Activated CD8-positive, alpha-beta T cell treated with anti-CD3 and anti-CD28 coated beads for 36 hours (primary cell): ENCODE measurements around the gene PLEK. TPM values are rescaled to one million over a fixed set of nuclear protein-coding genes. Genes with fewer than 3 reads are reported as not detected.

Experiments
- ATAC-seq: fragments of 200-7000 bp; cut with Tn5 transposase; one replicate; pipeline ENCODE4 v1.10.0; 2021; ENCODE audit warnings: mild to moderate bottlenecking, moderate library complexity
- CTCF ChIA-PET: fragments of 350-600 bp; sonication (Branson Sonifier 250); formaldehyde crosslinking; loops from one replicate; lab custom pipeline; 2021; ENCODE audit warnings: antibody characterized with exemption; lab: Charles Lee
- POLR2A ChIA-PET: fragments of 350-600 bp; sonication (Branson Sonifier 250); formaldehyde crosslinking; loops from one replicate; lab custom pipeline; 2021; ENCODE audit warnings: antibody characterized with exemption; lab: Charles Lee
- DNase-seq: peaks from one replicate; pipeline ENCODE4 v3.0.0-alpha.2; 2020
- H3K27ac Mint-ChIP-seq: one replicate; pipeline ENCODE4 v1.8.0; 2021; ENCODE audit warnings: mild to moderate bottlenecking, mixed read lengths
- H3K27me3 Mint-ChIP-seq: one replicate; pipeline ENCODE4 v1.8.0; 2021; ENCODE audit warnings: mixed read lengths
- H3K36me3 Mint-ChIP-seq: one replicate; pipeline ENCODE4 v1.8.0; 2021; ENCODE audit warnings: low read depth, mixed read lengths
- H3K4me1 Mint-ChIP-seq: one replicate; pipeline ENCODE4 v1.8.0; 2021; ENCODE audit warnings: low read depth, mixed read lengths
- H3K4me3 Mint-ChIP-seq: one replicate; pipeline ENCODE4 v1.8.0; 2021; ENCODE audit warnings: mild to moderate bottlenecking, moderate library complexity, mixed read lengths
- H3K9me3 Mint-ChIP-seq: one replicate; pipeline ENCODE4 v1.8.0; 2021; ENCODE audit warnings: mixed read lengths
- CTCF ChIP-seq: fragments of 200-600 bp; IDR thresholded peaks from one replicate; pipeline ENCODE4 v1.8.0; 2022; ENCODE audit warnings: antibody characterized with exemption, mild to moderate bottlenecking
- intact Hi-C: fragments of 100-400 bp; cut with micrococcal nuclease; formaldehyde crosslinking; loops from one replicate; pipeline ENCODE4 v1.10.0; 2022
- total RNA-seq, 2 experiments: library from RNA; stranded (reverse); gene quantifications; one replicate each; pipeline ENCODE4 v1.2.3, GENCODE V29; 2021

The PLEK gene
- total RNA-seq, 2 experiments from 2014 or later, result 4.8 to 6.0 TPM

DNA sequence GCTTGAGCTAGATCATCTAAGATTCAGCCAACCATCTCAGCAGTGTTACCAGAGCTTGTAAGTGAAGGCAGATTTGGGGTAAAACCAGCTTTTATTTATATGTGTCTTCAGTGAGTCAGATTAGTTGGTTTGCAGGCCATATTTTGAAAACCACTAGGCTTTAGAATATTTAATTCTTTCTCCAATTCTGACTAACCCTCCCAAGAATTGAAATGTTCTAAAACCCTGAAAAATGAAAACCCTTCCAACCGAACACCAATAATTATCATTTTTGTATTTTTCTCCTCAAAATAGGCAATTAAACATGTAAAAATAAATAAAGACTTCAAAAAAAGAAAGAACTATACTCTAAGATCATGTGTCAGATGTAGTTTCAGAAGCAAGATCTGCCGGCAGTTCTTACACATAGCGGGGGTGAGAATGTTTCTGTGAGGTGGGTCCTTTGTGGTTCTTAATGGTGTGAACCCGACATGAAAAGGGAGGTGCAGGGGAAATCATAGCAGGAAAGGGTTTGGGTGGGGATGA is 14.2 kb downstream of the PLEK start:
- peak overlapping the region; percentile 90 for H3K27ac Mint-ChIP-seq
- POLR2A ChIA-PET, result interaction anchor here (0.7 to 2.0 kb wide), 3 partner anchors 8 to 40 kb away, joined by 3 to 9 read pairs (median 3); no protein-coding TSS in a partner anchor

GRCh38 chr2:68383778-68384177 is 18.7 kb downstream of the PLEK start:
- ChIA-PET POLR2A (no interaction called here), CTCF (no interaction called here)
- DNase-seq (no peak), ATAC-seq (no peak)
- peak overlapping the region; percentile 23 for H3K27ac Mint-ChIP-seq
- H3K4me3 Mint-ChIP-seq, result no peak overlapping the region
- no peak for TF ChIP-seq CTCF
- H3K36me3 Mint-ChIP-seq, result peaks cover 6% of the 10 kb centered on the region
- peaks cover 69% of the 10 kb centered on the region for H3K4me1 Mint-ChIP-seq
- no peaks in the 10 kb centered on the region for H3K9me3 Mint-ChIP-seq
- intact Hi-C loops, result no loop called here
- peaks cover 2% of the 10 kb centered on the region for H3K27me3 Mint-ChIP-seq

More for the DNA sequence above, 14.2 kb downstream of the PLEK start:
- TF ChIP-seq CTCF, result no peak
- no peaks in the 10 kb centered on the region for H3K9me3 Mint-ChIP-seq
- H3K4me3 Mint-ChIP-seq, result peak overlapping the region; percentile 26
- peaks cover 6% of the 10 kb centered on the region for H3K36me3 Mint-ChIP-seq
- DNase-seq, result peak; percentile 72
- CTCF ChIA-PET, result interaction anchor here (0.6 to 3.4 kb wide), 6 partner anchors 10 to 74 kb away, joined by 3 to 25 read pairs (median 4); no protein-coding TSS in a partner anchor
- H3K27me3 Mint-ChIP-seq, result peaks cover 8% of the 10 kb centered on the region
- H3K4me1 Mint-ChIP-seq, result peaks cover 51% of the 10 kb centered on the region
- ATAC-seq, result peak; percentile 92
- intact Hi-C loops, result no loop called here

DNA sequence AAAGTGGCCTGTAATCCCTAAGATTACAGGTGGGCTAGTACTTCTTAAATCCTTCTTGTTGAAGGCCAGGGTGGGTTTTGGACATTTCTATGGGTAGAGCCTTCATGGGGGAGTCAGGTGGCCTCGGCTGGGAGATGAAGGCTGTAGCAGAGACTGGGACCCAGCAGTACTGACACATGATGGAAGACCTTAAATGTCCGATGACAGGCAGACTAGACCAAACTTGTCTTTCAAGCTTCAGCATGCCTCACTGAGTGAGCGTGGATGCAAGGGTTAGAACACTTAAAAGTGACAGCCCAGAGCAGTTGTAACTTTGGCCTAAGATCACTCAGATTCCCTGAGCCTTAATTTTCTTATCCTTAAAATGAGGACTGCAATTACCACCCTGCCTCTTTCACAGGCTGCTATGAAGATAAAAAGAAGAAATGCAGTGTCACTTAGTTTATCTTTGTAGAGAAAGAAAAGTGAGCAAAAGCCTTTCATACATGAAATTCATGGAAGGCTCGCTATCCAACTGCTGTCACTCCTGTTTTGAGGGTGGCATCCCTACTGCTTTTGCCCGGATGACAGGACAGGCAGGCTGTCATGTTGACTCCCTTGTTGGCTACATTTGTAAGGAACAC is 19.5 kb downstream of the PLEK start:
- ATAC-seq, result no peak
- Mint-ChIP-seq H3K27me3 (peaks cover 2% of the 10 kb centered on the region), H3K27ac (peak overlapping the region; percentile 2), H3K9me3 (no peaks in the 10 kb centered on the region), H3K36me3 (peaks cover 6% of the 10 kb centered on the region), H3K4me3 (no peak overlapping the region), H3K4me1 (peaks cover 69% of the 10 kb centered on the region)
- intact Hi-C loops, result loop anchor here (5.0 kb wide), 1 partner anchor 38 kb away; no protein-coding TSS in a partner anchor
- POLR2A ChIA-PET, result no interaction called here
- no peak for TF ChIP-seq CTCF
- DNase-seq, result no peak
- CTCF ChIA-PET, result interaction anchor here (2.6 kb wide), 1 partner anchor 57 kb away, joined by 8 read pairs; no protein-coding TSS in a partner anchor

DNA sequence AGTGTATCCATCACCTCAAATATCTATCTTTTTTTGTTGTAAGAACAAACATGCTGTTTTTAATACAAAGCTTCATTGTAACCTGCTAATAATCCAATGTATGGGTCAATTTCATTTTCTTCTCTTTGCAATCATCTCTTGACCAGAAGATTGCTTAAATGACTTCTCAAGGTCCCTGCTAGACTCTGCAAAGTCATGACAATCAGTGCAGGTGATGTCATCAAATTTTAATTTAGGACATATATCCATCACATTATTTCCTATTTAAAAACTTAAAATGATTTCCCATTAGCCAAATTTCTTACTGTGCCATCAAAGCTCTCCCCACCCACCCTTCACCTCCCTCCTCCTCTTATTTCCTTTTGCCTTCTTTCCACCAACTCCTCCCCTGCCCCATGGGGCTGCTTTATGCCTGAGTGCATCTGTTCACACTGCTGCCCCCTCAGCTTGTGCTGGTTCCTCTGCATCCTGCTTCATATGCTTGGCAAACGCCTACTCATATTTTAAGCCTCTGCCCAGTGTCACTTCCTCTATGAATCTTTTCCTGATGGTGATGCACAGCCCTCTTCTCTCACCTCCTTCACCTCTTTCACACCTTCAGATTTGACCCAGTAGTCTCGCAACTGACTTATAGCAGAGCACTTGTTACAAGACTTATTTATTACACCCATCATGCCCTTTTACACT is 20.3 kb downstream of the PLEK start:
- peak; percentile 79 for DNase-seq
- intact Hi-C loops, result loop anchor here (5.0 kb wide), 1 partner anchor 37 kb away; no protein-coding TSS in a partner anchor
- no peak overlapping the region for H3K4me3 Mint-ChIP-seq
- peak; percentile 29 for TF ChIP-seq CTCF
- POLR2A ChIA-PET, result interaction anchor here (0.6 kb wide), 2 partner anchors 55 to 451 kb away, joined by 3 read pairs; no protein-coding TSS in a partner anchor
- peak; percentile 82 for ATAC-seq
- H3K36me3 Mint-ChIP-seq, result peaks cover 4% of the 10 kb centered on the region
- H3K27ac Mint-ChIP-seq, result peak overlapping the region; percentile 51
- CTCF ChIA-PET, result interaction anchor here (2.6 kb wide), 1 partner anchor 56 kb away, joined by 8 read pairs; no protein-coding TSS in a partner anchor
- H3K9me3 Mint-ChIP-seq, result no peaks in the 10 kb centered on the region
- peaks cover 61% of the 10 kb centered on the region for H3K4me1 Mint-ChIP-seq
- peaks cover 2% of the 10 kb centered on the region for H3K27me3 Mint-ChIP-seq
